Prostate gland (tissue), 2 donors: ENCODE measurements around the gene R3HDM2.

Source experiments
- CTCF ChIP-seq, 4 experiments: fragments of 200-600 bp in 2 of 4; fragments of 450-650 bp in 2 of 4; sonication (generic) in 2 of 4; IDR thresholded peaks; 1 replicate in 3 of 4; 2 replicates in 1 of 4; pipeline ENCODE4 v1.5.1; 2016 to 2019; ENCODE audit warnings: antibody characterized with exemption in 4 of 4, mild to moderate bottlenecking in 2 of 4, moderate library complexity in 2 of 4
- POLR2A ChIP-seq: fragments of 450-650 bp; IDR thresholded peaks from one replicate; pipeline ENCODE4 v1.6.1; 2016; ENCODE audit warnings: antibody characterized with exemption, mild to moderate bottlenecking

- TF ChIP-seq CTCF (IDR thresholded peaks at IDR 0.05): no peak
- no peak for TF ChIP-seq POLR2A
Observed at GRCh38 chr12:57234571-57235016, 196.2 kb downstream of the R3HDM2 start.
